HepG2 (cell line): ENCODE data around the gene CLIP2. TPM values are rescaled to one million over a fixed set of nuclear protein-coding genes. Genes with fewer than 3 reads are reported as not detected.

Experiments used
- CSRNP1 ChIP-seq: sonication (generic); formaldehyde crosslinking; IDR thresholded peaks from 2 replicates; pipeline ENCODE4 v1.8.1; 2023; ENCODE audit warnings: mild to moderate bottlenecking, missing genetic modification reagents
- ESRRA ChIP-seq: sonication (generic); formaldehyde crosslinking; IDR thresholded peaks from 2 replicates; pipeline ENCODE4 v1.5.1; 2020; ENCODE audit warnings: mild to moderate bottlenecking, low read depth, missing genetic modification reagents
- GPN1 ChIP-seq: sonication (generic); formaldehyde crosslinking; IDR thresholded peaks from 2 replicates; pipeline ENCODE4 v1.5.1; 2020; ENCODE audit warnings: missing genetic modification reagents, borderline replicate concordance
- HINFP ChIP-seq: sonication (generic); formaldehyde crosslinking; IDR thresholded peaks from 2 replicates; pipeline ENCODE4 v1.4.0; 2020; ENCODE audit warnings: low read depth, mild to moderate bottlenecking, missing genetic modification reagents
- HOXD1 ChIP-seq: sonication (generic); formaldehyde crosslinking; IDR thresholded peaks from 2 replicates; pipeline ENCODE4 v1.5.0; 2020; ENCODE audit warnings: missing genetic modification reagents
- KIAA2018 ChIP-seq: sonication (generic); formaldehyde crosslinking; IDR thresholded peaks from 2 replicates; pipeline ENCODE4 v1.5.0; 2020; ENCODE audit warnings: mild to moderate bottlenecking, missing genetic modification reagents, borderline replicate concordance
- MIER3 ChIP-seq: IDR thresholded peaks from 2 replicates; pipeline ENCODE4 v1.6.1; 2016; ENCODE audit warnings: missing compliant biosample characterization, borderline replicate concordance
- MIXL1 ChIP-seq: IDR thresholded peaks from 2 replicates; pipeline ENCODE4 v1.6.1; 2016
- NR2F2 ChIP-seq: IDR thresholded peaks from 2 replicates; pipeline ENCODE4 v1.6.1; 2012; ENCODE audit warnings: low read depth, inconsistent platforms, borderline replicate concordance
- PHF20 ChIP-seq: sonication (generic); formaldehyde crosslinking; IDR thresholded peaks from 2 replicates; pipeline ENCODE4 v1.5.0; 2020; ENCODE audit warnings: mild to moderate bottlenecking, missing genetic modification reagents
- RBAK ChIP-seq: sonication (generic); formaldehyde crosslinking; IDR thresholded peaks from 2 replicates; pipeline ENCODE4 v1.5.1; 2020; ENCODE audit warnings: mild to moderate bottlenecking, missing genetic modification reagents
- ZBTB14 ChIP-seq: sonication (generic); formaldehyde crosslinking; IDR thresholded peaks from 2 replicates; pipeline ENCODE4 v1.4.0; 2020; ENCODE audit warnings: missing genetic modification reagents
- ZNF567 ChIP-seq: sonication (generic); formaldehyde crosslinking; IDR thresholded peaks from 2 replicates; pipeline ENCODE4 v1.8.1; 2023; ENCODE audit warnings: mild to moderate bottlenecking, missing genetic modification reagents, borderline replicate concordance
- ZNF841 ChIP-seq: sonication (generic); formaldehyde crosslinking; IDR thresholded peaks from 2 replicates; pipeline ENCODE4 v1.8.1; 2023; ENCODE audit warnings: missing genetic modification reagents, borderline replicate concordance
- ZNF883 ChIP-seq: sonication (generic); formaldehyde crosslinking; IDR thresholded peaks from 2 replicates; pipeline ENCODE4 v1.5.1; 2020; ENCODE audit warnings: mild to moderate bottlenecking, missing genetic modification reagents; ENCODE audit errors: not compliant biosample characterization
- polyA plus RNA-seq, 8 experiments: library from polyadenylated mRNA; depleted of rRNA in 3 of 8; stranded (reverse) in 7 of 8; unstranded in 1 of 8; fragments of >200 nt; fragmentation: Illumina TruSeq in 4 of 8; extraction: Trizol in 4 of 8; gene quantifications; 2 replicates each; pipeline versions ENCODE4 v1.2.1 to v1.2.3, GENCODE V29; 2011 to 2016; ENCODE audit warnings: low read depth in 4 of 8, missing spikeins in 1 of 8, mixed read lengths in 1 of 8; ENCODE audit not compliant: insufficient read depth in 1 of 8
- total RNA-seq, 5 experiments: library from RNA; depleted of rRNA; stranded (reverse); fragments of >200 nt; fragmentation: Illumina TruSeq; extraction: Trizol; gene quantifications; 2 replicates each; pipeline ENCODE4 v1.2.3, GENCODE V29; 2016; ENCODE audit warnings: low read depth in 1 of 5

The CLIP2 gene
- total and polyA plus RNA-seq, 2 of the 13 experiments (the other 11 are each of a cell fraction or from before 2014, with no cell fraction given): 6.5 to 17.4 TPM

- TF ChIP-seq KIAA2018 (CRISPR knock-in tag) (0 out of 2 replicates have a peak, but pooled peaks have one; percentile 61), MIXL1 (CRISPR knock-in tag) (no peak), RBAK (CRISPR knock-in tag) (no peak), HOXD1 (CRISPR knock-in tag) (no peak), ZNF841 (no peak), MIER3 (CRISPR knock-in tag) (no peak), NR2F2 (no peak), HINFP (CRISPR knock-in tag) (no peak), PHF20 (no peak), CSRNP1 (CRISPR knock-in tag) (no peak), ZNF883 (CRISPR knock-in tag) (peak; percentile 35), ZBTB14 (CRISPR knock-in tag) (no peak), GPN1 (CRISPR knock-in tag) (no peak), ESRRA (peak; percentile 54; the same call in 1 of the 2 replicates), ZNF567 (CRISPR knock-in tag) (no peak)
Observed at GRCh38 chr7:74263399-74264120, 25.6 kb upstream of the CLIP2 start (continued).
